WERI-Rb-1 (cell line): ENCODE results near the gene CCDC142.
A peak's percentile ranks its signal among the peaks of the same experiment; 100 is the strongest.

ENCODE experiments used
- DNase-seq: peaks from one replicate; pipeline ENCODE4 v3.0.0-alpha.2; 2020
- H3K27ac ChIP-seq: fragments of 250-450 bp; sonication (Bioruptor Pico); 2 replicates; pipeline ENCODE4 v1.5.1; 2020; ENCODE audit warnings: mild to moderate bottlenecking, moderate library complexity
- H3K27me3 ChIP-seq: fragments of 250-450 bp; sonication (Bioruptor Pico); 2 replicates; pipeline ENCODE4 v1.5.1; 2021; ENCODE audit warnings: mild to moderate bottlenecking, low read depth, moderate library complexity; ENCODE audit not compliant: insufficient read depth, severe bottlenecking
- H3K36me3 ChIP-seq: fragments of 250-450 bp; sonication (Bioruptor Pico); 2 replicates; pipeline ENCODE4 v1.5.1; 2020; ENCODE audit warnings: mild to moderate bottlenecking, moderate library complexity
- H3K4me3 ChIP-seq: 2 replicates; pipeline ENCODE4 v1.5.1; 2011; ENCODE audit warnings: low read depth, mild to moderate bottlenecking, control low read depth, low read length
- H3K9me3 ChIP-seq: fragments of 250-450 bp; sonication (Bioruptor Pico); 2 replicates; pipeline ENCODE4 v1.5.1; 2021; ENCODE audit warnings: mild to moderate bottlenecking, moderate library complexity; ENCODE audit not compliant: severe bottlenecking
- TF ChIP-seq, protein P1 (sequence below): IDR thresholded peaks from 2 replicates; pipeline ENCODE4 v1.5.1; 2011; ENCODE audit warnings: low read depth, mild to moderate bottlenecking, control low read depth, inconsistent platforms, low read length

CCDC142 gene

DNA sequence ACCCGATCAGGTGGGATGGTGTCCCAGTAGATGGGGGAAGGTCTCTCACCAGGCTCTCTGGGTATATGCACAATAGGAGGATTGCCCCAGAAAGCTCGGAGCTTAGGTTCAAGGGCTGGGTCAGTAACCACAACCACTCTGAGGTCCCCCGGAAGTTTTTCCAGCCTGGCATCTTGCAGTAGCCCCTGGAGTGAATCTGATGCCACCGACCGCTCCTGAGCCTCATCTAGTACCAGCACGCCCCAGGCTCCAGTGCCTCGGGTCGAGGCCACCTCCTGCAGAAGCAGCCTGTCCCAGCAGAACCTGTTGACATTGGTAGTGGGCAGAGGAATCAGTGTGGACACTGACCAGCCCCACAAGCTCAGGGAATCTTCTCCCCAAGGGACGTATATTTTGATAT, 41.2 kb upstream of the CCDC142 start:
- Histone ChIP-seq H3K4me3 (no peak overlapping the region), H3K36me3 (peaks cover 35% of the 10 kb centered on the region), H3K9me3 (no peaks in the 10 kb centered on the region), H3K27me3 (no peaks in the 10 kb centered on the region), H3K27ac (no peak overlapping the region)
- DNase-seq, result no peak
- TF ChIP-seq, protein P1, sequence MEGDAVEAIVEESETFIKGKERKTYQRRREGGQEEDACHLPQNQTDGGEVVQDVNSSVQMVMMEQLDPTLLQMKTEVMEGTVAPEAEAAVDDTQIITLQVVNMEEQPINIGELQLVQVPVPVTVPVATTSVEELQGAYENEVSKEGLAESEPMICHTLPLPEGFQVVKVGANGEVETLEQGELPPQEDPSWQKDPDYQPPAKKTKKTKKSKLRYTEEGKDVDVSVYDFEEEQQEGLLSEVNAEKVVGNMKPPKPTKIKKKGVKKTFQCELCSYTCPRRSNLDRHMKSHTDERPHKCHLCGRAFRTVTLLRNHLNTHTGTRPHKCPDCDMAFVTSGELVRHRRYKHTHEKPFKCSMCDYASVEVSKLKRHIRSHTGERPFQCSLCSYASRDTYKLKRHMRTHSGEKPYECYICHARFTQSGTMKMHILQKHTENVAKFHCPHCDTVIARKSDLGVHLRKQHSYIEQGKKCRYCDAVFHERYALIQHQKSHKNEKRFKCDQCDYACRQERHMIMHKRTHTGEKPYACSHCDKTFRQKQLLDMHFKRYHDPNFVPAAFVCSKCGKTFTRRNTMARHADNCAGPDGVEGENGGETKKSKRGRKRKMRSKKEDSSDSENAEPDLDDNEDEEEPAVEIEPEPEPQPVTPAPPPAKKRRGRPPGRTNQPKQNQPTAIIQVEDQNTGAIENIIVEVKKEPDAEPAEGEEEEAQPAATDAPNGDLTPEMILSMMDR, result no peak

DNA sequence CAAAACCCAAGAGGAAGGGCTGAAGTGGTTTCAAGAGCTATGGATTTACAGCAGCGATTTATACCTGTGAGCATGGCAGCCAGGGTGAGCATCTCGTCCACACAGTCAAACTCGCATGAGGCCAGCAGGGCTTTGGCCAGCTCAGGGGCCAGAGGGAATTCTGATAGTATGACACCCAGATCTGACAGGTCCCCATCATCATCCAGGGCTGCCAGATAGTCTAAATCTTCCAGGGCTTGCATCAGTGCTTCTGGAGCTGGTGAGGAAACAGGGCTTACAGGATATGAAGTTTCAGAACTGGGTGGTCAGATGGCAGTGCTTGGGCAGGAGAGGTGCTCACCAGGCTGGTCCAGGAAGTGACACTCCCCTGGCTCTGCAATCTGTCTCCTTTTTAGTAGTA, 39.7 kb upstream of the CCDC142 start:
- Histone ChIP-seq H3K36me3 (peaks cover 24% of the 10 kb centered on the region), H3K9me3 (no peaks in the 10 kb centered on the region), H3K27me3 (no peaks in the 10 kb centered on the region), H3K4me3 (no peak overlapping the region), H3K27ac (no peak overlapping the region)
- no peak for DNase-seq
- TF ChIP-seq, protein P1, result no peak

DNA sequence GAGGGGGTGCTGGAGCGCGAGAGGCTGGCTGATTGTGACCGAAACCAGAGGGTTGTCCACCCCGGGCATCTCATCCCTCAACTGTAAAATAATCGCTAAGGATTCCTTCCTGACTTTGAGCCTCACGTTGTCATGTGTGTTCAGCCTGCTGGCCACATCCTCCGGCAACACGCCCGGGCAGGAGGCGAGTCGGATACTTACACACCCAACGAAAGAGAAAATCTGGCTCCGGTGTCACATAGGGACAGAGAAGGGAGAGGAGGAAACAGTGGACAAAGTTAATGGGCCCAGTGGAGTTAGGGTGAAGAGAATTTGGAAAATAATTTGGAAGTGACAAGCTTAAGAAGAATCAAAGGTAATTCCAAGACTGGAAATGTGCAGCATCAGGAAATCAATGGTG, 33.9 kb upstream of the CCDC142 start:
- Histone ChIP-seq H3K27ac (peak overlapping the region; percentile 61), H3K27me3 (no peaks in the 10 kb centered on the region), H3K9me3 (no peaks in the 10 kb centered on the region), H3K36me3 (peaks cover 10% of the 10 kb centered on the region; the same call in 1 of the 2 replicates), H3K4me3 (no peak overlapping the region)
- TF ChIP-seq, protein P1, result no peak
- peak; percentile 63 for DNase-seq

DNA sequence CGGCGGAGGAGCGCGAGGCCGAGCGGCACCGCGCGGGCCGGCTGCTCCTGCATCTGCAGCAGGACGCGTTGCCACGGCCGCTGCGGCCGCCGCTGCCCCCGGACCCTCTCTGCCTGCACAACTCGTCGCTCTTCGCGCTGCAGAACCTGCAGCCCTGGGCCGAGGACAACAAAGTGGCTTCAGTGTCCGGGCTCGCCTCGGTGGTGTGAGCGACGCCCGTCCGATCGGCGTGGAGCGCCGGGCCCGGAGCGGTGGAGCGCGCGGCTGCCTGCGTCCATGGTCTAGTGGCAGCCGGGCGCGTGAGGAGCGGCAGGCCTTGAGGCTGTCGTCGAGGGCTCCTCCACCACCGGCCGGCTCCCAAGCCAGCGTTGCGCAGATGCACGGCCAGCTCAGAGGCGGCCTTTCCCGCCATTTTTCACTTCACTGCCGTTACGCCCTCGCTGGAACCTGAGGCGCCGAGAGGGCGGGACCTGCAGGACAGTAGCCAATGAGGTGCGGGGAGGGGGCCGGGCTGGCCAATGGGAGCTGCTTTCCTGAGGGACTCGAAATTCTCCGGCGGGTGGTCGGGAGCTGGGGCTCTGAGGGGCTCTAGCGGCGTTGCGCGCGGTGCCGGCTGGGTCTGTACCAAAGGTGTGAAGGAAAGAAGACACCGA, 33.3 kb upstream of the CCDC142 start:
- no peak overlapping the region for H3K4me3 ChIP-seq
- no peaks in the 10 kb centered on the region for H3K9me3 ChIP-seq
- no peak for DNase-seq
- H3K27ac ChIP-seq, result peak overlapping the region; percentile 61
- TF ChIP-seq, protein P1, result no peak
- H3K27me3 ChIP-seq, result no peaks in the 10 kb centered on the region
- peaks cover 10% of the 10 kb centered on the region; the same call in 1 of the 2 replicates for H3K36me3 ChIP-seq

DNA sequence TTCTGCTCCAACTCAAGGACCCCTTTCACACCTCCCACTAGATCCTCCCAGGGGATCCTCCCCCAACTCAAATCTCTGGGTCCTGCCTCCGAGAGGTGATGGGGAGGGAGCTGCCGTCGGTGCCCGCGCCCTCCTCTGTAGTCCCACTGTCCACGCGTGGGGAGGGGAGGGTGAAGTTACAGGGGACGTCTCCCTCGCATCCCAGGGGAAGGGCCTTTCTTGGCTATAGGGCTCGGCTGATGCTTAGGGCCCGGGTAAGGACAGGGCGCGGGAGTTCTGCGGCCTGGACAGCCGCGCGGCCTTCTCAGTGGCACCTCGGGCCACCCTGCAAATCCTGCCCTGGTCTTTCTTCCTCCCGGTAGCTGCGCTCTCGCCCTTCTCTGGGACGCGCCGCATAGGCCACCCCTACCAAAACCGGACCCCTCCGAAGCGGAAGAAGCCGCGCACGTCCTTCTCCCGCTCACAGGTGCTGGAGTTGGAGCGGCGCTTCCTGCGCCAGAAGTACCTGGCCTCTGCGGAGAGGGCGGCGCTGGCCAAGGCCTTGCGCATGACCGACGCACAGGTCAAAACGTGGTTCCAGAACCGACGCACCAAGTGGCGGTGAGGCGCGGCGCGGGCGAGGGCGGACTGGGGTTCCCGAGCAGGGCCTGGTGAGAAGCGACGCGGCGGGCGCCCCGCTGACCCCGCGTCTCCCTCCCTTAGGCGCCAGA, 32.6 kb upstream of the CCDC142 start:
- Histone ChIP-seq H3K27me3 (no peaks in the 10 kb centered on the region), H3K9me3 (no peaks in the 10 kb centered on the region), H3K27ac (no peak overlapping the region), H3K4me3 (no peak overlapping the region), H3K36me3 (peaks cover 10% of the 10 kb centered on the region; the same call in 1 of the 2 replicates)
- TF ChIP-seq, protein P1, result no peak
- no peak for DNase-seq
